Hematopoietic multipotent progenitor cell treated with erythropoietin and hydrocortisone succinate and interleukin-3 and kit ligand, for 4 days (in vitro differentiated cells): Measurements from ENCODE around the gene FGF22.

Experiments used
- DNase-seq: peaks from one replicate; pipeline ENCODE4 v3.0.0-alpha.2; 2015

The FGF22 gene

DNA sequence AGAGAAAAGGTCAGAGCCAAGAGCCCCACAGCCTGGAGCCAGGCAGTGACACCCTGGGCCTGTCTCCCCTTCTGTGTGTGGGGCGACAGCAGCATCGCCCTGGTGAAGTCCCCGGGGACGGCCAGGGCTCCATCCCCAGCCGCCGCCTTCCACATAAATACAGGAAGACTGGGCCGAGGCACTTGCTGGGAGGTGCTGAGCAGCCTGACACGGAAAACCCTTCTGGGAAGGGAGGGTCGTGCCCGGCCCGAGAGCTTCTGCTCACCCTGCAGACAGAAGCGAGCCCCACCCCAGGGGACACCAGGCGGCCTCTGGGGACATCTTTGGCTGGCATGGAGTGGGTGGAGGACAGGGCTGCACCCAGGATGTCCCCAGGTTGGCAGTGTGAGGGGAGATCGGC, 5.1 kb downstream of the FGF22 start:
- DNase-seq, result no peak

DNA sequence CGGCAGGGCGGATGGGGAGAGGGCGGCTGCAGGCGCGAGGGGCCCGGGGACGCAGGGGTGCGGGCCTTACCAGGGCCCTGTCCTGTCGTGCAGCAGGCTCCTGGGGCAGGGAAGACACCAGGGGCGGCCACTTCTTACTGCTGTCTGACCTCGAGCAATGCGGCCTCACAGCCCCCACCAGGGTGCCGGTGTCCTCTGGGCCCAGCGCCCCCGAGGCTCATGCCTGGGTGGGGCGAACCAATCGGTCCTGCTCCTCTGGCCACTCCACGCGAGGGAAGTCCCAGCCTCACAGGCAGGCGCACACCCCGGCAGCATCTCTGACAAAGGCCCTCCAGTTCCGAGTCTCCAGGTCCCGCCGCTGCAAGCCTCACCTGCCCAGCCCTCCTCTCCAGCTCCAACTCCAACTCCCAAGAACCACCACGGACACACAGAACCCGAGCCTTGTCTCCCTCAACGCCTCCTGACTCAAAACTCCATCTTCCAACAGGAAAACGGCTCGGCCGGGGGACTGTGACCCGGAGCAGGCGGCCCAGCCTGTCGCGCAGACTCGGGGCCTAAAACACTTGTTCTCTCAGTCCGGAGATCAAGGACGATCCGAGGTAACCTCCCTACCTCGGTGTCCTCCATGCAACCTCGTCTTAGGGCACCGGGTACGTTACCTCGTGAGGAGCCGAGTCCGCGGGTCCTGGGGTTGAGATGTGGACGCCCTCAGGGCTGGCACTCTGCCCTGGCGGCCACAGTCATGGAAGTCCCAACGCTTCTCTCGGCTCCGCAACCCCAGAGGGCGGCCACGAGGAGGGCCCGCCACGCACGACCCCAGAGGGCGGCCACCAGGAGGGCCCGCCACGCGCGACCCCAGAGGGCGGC, 6.5 kb downstream of the FGF22 start:
- no peak for DNase-seq

DNA sequence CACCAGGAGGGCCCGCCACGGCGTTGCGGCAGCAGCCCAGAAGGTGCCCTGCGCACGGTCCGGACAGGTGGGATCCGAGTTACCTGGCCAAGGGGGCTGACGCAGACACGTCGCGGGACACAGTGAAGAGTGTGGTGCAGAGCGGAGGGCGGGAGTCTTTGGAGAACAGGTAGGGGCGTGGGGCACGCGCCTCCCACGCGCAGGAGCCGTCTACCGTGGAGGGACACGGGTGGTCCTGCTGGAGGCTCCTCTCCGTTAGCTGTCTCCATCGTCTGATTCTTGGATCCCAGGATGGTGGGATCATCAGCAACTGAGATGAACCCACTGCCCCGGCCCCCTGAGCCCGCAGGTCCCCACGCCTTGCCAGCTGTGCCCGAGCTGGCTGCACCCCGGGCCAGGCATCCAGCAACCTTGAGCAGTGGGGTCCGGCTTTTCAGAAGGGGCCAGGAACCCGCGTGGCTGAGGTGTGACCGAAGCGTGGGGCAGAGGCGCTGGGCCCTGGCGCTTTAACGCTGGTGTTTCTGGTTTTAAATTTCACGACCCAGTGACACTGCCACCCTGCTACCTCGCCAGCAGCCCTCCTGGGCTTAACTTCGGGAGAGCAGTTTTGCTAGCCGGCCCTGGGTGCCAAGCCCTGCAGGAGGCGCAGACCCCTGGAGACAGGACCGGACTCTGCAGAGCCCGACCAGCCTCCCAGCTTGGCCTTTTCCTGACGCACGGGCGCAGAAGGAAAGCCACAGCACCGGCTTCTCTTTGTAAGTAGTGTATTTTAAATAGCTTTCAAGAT, 7.3 kb downstream of the FGF22 start:
- no peak for DNase-seq

DNA sequence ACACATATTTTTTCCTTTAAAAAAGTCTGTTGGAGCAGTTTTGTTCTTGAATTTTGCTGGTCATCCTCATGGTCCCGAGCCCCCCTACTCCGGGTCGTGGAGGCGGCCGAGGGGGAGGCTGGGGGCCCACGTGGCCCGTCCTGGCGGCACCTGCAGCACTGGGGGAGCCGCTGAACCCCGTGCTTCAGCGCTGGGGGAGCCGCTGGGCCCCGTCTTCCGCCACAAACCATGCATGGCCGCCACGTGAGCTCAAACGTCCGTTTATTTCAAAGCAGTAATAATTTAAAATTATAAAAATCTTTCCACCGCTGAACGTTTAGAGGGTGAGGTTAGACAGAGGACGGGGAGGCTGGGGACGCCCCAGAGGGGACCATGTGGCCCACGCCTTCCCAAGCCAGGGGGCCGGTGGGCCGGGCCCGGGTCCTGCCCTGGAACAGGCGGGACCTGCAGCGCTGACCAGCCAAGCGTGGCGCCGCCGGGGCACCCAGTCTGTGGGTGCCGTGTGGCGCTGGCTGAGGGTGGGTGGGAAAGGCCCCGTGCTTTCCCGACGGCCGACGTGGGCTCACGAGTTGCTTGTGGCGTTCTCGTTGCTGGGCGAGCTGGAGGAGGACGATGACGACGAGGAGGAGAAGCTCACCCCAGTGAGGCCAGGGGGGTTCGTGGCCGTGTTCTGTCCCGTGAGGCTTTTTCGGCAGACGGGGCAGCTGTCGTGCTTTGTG, 8.0 kb downstream of the FGF22 start:
- DNase-seq, result no peak

DNA sequence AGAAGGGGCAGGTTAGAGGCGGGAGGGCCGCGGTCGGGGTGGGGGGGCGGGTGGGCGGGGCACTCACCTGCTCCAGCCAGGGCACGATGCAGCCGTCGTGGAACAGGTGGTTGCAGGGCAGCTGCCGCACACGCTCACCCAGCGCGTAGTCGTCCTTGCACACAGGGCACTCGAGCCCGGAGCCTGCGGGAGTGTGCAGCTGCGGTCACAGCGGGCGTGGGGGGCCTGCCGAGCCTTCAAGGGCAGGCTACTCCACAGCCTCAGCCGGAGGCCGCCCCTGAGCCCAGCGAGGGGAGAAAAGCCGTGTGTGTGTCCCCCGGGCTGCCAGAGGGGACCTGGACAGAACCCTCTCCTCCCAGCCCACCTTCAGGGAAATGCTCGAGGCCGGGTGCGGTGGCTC, 8.6 kb downstream of the FGF22 start:
- no peak for DNase-seq

DNA sequence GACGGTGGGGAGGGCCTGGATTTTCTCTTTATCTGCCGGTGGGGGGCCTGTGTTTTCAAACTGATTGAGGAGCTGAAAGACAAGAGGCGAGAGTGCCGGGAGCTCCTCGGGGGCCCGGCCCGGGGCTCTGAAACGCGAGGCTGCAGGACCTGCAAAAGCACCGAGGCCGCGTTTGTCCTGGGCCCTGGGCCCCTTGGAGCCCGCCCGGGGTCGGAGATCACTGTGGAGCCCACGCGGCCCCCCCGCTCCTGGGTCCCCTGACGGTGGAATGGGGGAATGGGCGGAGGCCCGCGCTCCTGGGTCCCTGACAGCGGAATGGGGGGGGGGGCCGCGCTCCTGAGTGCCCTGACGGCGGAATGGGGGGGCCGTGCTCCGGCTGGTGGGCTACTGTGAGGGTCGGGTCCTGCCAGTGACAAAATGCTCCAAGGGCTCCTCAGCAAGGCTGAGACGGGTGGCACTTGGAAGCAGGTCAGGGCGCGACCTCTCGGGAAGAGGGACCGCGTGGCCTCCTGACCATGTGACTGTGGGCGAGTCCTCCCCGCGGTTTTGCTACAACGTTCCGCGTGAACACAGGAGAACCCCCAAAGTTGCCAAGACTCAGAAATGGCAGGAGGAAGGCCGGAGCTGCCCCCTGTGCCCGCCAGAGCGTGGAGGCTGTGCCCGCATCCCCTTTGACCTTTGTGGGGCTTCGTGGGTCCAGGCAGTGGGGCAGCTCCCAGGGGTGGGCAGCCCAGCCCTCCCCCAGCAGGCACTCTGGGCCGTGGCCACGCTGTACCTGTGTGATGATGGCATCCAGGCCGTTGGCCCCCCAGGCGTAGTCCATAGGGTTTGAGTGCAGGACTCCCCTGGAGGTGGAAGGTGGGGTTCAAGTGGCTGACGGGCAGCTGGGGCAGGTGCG, 9.5 kb downstream of the FGF22 start:
- DNase-seq, result no peak

DNA sequence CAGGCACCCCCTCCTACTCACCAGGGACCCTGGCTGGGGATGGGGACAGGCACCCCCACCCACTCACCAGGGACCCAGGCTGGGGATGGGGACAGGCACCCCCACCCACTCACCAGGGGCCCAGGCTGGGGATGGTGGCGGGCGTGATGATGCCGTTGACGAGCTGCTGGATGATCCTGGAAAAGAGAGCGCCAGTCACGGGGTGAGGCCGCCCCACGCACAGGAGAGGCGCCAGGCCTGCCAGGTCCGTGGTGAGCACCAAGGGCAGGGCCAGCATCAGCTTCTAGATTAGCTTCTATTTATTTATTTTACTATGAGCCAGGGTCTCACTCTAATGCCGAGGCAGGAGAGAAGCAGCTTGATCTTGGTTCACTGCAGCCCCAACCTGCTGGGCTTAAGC, 10.4 kb downstream of the FGF22 start:
- DNase-seq, result no peak

DNA sequence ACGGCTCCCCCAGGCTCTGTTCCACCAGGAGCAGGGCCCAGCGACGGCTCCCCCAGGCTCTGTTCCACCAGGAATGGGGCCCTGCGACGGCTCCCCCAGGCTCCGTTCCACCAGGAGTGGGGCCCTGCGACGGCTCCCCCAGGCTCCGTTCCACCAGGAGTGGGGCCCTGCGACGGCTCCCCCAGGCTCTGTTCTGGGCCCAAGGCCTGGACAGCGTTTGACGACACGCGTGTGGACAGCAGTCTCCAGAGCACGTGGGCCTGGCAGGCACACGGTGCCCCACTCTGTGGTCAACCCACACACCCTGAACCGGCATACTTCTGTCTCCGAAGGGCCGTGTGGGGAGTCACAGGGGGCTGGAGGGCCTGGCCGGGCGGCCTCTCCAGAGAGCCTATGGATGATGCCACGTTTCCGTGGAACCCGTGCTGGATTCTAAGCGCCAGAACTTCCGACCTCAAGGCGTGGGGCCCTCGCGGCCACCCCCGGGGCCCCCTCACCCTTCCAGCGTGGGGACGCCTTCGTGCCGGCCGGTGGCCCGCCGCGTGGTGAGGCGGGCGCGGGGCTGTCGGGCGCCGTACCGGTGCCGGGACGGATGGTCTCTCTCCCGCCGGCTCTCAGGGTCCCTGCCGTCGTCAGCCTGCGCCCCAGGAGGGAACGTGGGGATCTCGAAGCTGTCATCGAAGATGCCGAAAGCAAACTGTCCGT, 11.6 kb downstream of the FGF22 start:
- no peak for DNase-seq

DNA sequence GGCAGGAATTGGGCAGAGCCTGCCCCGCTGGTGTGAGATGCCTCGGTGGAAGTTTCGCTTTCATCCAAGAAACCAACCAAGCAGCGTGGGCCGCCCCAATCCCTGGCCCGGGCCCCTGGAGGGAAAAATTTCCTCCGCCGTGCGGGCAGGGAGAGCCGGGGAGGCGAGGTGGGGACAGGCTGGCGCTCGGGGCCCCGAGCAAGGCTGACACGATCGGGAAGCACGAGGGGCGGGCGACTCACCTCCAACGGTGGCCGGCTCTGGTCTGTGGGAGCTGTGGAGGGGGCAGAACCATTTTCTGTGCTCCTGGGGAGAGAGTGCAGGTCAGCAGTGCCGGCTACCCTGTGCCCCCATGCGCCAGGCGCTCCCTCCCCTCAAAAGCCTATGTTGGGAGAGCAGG, 12.3 kb downstream of the FGF22 start:
- no peak for DNase-seq

DNA sequence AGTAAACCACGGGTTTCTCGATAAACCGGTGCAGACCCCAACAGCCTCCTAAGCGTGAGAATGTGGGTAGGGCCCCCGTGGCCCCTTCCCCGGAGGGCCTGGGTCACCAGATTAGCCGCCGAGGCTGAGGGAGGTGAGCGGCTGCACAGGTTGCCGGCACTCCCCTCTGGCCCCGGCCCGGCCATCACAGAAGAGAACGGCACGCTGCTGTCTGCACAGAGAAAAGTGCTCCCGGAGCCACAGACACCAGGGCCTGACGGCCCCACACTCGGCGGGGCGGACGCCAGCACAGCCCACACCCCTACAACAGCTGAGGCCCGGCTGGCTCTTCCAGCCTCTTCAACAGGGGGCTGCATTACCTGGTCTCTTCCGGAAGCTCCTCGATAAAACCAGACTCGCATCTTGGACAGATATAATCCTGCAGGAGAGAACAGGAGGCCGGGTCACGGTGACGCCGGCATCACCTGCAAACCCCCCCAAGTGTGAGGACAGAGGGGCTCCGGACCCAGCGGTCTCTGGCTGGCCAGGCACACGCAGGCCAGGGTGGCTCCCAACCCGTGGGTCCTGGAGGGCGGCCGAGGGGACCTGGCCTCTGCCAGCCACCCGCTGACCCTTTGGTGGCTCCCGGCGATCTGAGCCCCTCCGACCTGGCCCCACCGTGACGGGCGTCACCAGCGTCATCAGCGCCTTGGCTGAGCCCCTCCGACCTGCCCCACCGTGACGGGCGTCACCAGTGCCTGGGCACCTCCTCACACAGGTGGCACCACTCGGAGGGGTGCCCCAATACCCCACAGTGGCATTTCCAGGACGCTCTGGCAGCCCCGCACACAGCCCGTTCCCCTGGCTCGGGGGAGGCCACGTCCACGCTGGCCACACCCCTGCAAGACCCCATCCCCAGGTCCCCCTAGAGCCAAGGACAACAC, 13.0 kb downstream of the FGF22 start:
- DNase-seq, result no peak

DNA sequence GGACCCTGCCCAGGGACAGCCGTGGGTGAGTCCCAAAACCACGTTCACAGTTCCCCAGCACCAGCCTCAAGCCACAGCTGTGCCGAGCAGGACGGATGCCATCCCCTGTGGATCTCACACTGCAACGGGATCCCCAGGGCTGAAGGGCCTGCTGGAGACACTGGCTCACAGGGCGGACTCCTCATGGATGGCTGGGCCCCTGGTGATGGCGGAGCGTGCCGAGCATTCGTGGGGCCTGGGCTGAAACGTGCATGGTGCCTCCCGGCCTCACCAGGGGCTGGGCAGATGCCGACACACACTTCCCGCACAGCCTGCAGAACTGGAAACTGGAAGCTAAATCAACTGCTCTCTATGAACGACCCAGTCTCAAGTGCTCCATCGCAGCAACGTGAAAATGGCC, 13.7 kb downstream of the FGF22 start:
- no peak for DNase-seq

DNA sequence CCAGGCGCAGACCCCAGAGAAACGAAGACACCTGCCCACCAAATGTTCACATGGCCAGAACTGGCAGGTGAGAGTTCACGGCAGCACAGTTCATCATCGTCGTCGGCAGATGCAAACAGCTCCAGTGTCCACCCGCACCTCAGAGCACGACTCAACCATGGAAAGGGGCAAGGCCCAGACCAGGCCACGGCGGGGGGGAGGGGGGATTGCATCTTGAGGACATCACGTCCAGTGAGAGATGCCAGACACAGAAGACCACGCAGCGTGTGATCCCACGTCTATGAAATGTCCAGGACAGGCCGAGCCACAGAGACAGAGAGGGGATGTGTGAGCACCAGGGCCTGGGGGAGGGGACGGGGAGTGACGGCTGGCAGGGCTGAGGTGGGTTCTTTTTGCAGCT, 16.0 kb downstream of the FGF22 start:
- DNase-seq, result no peak

DNA sequence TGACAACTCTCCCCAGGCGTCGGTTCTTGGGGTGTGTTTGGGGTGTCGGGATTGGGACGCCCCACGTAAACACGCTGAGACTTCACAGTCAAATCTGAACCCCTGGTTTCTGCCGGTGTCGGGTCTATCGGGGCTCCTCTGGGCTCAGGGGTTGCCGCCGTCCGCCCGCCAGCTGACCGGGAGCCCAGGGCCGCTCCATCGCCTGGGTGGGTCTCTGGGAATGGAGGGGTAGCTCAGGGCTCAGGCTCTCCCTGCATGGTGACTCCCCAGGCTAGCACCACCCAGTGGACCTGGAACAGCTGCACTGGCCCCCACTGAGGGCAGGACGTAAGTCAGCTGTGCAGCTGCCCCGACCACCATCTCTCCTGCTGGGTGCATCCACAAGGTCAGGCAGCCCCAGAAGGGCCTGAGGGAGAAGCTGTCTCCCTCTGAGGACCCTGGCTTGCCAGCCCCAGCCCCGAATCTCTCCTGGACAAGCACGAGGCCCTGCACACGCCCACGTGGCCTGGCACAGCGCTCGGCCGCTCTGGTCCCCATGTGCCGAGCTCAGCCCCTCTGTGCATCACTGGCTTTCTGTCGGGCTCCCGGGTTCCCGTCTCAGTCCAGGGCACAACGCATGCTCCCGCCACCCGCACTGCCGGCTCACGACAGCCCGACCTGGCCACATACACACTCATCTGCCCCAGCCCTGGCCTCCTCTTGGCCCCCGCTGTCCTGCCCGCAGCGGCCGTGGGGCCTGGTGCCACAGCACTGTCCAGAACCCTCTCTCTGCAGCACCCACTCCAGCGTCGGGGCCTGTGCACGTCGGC, 17.3 kb downstream of the FGF22 start:
- DNase-seq, result no peak

DNA sequence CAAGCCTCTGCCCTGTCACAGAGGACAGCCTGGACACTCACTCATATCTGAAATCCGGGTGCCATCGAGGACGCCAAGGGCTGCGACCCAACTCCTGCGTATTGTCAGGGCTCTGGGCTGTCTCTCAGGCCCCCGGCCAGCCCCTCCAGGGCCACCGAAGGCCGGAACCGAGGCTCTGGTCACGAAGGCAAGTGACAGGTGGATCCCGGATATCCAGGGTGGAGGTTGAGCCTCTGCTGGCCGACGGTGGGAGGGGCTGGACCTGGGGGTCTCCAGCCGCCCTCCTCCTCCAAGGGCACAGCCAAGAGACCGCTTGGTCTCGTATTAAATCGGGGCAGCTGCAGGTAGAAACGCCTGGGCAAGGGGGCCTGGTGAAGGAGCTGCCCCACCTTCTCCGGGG, 17.9 kb downstream of the FGF22 start:
- no peak for DNase-seq

DNA sequence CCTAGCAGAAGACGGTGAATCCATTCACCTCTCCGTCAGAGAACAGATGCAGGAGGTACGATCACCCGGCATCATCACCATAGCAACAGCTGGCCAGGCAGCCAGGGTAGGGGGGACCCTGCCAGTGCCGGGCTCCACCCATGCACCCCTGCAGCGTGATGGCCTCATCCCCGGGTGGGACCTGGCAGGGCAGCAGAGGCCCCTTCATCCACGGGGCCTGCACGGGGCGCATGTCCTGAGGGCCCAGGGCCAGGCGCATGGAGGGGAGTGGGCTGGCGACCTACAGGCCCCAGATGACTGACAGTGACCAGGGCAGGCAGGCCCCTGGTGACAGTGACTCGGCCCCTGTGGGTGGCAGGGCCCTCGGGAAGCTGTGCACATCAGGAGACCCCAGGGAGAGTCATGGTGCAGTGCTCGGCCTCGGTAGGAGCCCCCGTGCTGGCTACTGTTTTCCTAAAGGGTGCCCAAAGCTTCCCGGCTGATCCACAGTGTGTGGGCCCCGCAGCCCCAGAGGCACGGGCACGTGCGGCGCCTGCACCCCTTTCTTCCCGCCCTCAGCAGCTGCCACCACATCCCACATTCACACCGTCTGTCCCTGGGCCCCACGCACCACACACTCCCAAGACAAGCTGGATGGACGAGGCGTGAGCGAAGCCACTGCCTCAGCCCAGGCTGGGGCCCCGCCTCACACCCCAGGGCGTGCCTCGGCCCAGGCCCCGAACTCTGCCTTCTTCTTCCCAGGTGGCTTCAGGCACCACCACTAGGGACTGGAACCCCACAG, 18.6 kb downstream of the FGF22 start:
- no peak for DNase-seq

DNA sequence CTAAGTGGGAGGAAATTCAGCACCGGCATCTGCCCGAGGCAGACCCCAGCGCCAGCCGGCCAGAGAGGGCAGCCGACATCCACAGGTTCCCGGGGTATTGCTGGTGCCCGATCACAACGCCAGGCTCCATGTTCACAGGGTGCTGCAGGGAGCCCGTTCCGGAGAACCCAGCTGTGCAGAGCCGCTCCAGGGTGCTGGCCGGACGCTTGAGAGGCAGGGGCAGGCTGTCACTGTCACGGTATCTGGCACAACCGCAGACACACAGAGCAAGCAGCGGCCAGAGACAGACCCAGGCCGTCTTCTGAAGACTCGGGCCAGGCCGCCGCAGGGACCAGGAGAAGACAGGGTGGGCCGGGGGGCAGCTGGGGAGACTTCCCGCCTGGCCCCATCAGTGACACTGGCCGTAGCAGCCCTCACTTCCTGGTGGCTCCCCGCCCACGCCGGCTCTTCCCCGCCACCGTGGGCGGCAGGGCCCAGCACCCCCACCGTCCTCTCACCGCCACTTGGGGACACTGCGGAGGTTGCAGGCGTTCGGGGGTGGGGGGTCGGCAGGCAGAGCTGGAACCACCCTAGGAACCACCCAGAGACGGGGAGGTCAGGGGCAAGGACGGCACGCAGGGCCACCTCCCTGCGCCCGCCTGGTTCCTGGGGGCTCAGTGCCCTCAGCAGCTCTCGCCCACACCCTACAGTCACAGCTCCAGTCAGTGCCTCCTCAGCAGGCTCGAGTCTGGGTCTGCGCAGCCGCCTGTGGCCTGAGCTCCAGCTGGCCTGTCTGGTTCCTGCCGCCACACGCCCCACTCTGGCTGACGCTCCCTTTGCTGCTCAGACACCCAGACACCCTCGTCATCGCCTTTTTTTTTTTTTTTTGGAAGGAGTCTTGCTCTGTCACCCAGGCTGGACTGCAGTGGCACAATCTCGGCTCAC, 19.5 kb downstream of the FGF22 start:
- no peak for DNase-seq

DNA sequence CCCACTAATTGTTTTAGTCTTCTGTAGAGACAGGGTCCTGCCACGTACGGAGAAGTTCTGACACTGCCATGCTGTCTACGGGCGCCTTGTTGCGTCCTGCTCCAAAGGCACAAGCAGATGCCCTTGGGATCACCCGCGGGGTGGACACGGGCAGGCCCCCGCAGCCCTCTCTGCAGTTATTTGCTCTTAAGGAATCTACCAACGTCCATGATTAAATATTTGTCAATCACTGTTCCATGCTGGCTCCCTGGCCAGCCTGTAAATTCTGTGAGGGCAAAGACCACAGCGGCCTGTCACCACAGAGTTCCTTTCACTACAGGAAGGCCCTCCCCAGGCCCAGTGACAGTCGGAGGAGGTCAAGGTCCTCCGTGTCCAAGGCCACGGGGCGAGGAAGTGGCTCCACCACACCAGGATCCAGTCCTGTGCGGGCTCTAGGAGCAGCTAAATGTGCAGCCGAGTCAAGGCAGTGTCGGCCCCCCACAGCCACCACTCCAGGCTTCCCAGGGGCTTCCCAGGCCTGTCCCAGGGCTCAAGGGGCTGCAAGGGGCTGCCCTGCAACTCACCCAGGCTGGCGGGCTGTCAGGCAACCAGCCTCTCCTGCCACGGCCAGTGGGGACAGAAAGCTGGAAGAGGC, 21.2 kb downstream of the FGF22 start:
- DNase-seq, result no peak
